WI38 (cell line): ENCODE results near the gene EIF2D.

ENCODE experiments used
- H3K4me3 ChIP-seq: 2 replicates; pipeline ENCODE4 v1.5.1; 2011; ENCODE audit warnings: low read depth, mild to moderate bottlenecking, control low read depth, low read length
- TF ChIP-seq, protein P1 (sequence below): IDR thresholded peaks from 2 replicates; pipeline ENCODE4 v1.5.1; 2012; ENCODE audit warnings: low read depth, mild to moderate bottlenecking, control low read depth, low read length

EIF2D gene, protein sequence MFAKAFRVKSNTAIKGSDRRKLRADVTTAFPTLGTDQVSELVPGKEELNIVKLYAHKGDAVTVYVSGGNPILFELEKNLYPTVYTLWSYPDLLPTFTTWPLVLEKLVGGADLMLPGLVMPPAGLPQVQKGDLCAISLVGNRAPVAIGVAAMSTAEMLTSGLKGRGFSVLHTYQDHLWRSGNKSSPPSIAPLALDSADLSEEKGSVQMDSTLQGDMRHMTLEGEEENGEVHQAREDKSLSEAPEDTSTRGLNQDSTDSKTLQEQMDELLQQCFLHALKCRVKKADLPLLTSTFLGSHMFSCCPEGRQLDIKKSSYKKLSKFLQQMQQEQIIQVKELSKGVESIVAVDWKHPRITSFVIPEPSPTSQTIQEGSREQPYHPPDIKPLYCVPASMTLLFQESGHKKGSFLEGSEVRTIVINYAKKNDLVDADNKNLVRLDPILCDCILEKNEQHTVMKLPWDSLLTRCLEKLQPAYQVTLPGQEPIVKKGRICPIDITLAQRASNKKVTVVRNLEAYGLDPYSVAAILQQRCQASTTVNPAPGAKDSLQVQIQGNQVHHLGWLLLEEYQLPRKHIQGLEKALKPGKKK

DNA sequence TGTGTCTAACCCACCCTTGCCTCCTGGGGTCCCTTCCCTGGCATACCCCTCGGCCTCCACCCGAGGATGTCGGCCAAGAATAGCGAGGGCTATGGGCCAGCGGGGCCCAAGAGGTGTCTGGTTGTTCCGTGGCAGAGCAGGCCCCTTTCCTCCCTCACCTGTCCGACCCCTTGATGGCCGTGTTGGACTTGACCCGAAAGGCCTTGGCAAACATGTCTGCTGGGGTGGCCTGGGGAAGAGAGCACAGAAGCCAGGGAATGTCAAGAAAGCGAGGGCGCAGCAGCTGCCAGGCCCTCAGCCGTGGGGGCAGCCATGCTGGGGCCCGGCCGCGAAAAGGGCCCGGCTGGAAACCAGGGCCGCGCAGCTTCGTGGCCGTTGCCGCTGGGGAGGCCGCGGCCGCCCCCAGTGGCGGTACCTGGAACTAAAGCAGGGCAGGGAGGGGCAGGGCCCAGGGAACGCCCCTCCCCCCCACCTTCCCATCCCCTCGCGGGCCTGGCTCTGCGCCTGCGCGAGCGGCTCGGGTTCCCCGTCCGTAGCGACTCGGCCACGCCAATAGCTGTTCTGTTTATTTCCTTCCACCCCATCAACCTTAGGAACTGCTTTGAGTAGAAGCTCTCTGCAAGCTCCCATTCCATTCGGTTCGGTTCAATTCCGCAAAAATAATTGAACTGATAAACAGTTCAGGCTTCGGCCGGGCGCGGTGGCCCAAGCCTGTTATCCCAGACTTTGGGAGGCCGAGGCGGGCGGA is at the start of gene EIF2D:
EIF2D (minus strand) TSS at position 337 of the 748 bp plus-strand sequence; CDS start at position 214, 123 bp downstream.
- H3K4me3 ChIP-seq: peak within 1 kb of the TSS; percentile 93
- TF ChIP-seq, protein P1, sequence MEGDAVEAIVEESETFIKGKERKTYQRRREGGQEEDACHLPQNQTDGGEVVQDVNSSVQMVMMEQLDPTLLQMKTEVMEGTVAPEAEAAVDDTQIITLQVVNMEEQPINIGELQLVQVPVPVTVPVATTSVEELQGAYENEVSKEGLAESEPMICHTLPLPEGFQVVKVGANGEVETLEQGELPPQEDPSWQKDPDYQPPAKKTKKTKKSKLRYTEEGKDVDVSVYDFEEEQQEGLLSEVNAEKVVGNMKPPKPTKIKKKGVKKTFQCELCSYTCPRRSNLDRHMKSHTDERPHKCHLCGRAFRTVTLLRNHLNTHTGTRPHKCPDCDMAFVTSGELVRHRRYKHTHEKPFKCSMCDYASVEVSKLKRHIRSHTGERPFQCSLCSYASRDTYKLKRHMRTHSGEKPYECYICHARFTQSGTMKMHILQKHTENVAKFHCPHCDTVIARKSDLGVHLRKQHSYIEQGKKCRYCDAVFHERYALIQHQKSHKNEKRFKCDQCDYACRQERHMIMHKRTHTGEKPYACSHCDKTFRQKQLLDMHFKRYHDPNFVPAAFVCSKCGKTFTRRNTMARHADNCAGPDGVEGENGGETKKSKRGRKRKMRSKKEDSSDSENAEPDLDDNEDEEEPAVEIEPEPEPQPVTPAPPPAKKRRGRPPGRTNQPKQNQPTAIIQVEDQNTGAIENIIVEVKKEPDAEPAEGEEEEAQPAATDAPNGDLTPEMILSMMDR: peak; percentile 94

DNA sequence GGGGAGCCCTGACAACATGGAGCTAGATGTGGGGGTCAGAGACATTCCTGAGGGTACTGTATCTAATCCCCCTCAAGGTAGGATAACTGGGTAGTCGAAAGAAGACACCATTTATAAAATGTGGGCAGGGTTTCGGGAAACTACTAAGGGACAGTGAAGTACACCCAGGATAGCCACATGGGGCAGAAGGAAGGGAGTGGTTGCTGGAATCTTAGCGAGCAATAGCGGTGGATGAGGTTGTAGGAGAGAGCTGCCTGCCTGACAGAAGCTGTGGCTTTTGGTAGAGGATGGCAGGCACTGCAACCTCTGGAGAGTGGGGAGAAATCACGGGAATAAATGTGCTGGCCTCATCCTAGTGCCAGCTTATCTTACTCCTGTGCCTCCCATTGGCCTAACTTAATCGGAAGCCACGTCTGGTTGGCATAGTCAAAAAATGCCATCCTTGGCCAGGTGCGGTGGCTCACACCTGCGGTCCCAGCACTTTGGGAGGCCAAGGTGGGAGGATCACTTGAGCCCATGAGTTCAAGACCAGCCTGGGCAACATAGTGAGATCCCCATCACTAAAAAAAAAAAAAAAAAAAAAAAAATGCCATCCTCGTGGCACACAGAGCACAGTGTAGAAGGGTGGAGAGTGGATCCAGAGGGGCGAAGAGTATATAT is 49.0 kb upstream of the EIF2D start:
- no peak overlapping the region for H3K4me3 ChIP-seq
- TF ChIP-seq, protein P1: no peak

DNA sequence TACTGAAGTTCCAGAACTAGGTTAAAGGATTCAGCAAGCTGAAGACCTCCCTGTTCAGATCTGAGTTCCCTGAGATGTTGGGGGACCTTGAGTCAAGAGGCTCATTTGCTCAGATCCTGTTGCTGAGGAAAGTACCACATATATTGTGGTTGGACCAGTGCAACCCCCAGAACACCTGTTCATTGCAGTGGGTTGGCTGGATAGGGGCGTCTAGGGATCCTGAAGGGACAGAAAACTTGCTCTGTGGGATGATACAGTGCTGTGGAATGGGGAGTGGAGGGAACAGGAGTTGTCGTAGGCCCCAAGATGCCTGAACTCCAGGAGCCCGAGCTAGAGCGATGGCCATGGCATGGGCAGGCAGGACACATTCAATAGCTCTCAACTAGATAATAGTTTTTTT is 47.9 kb upstream of the EIF2D start:
- H3K4me3 ChIP-seq: no peak overlapping the region
- TF ChIP-seq, protein P1: no peak

DNA sequence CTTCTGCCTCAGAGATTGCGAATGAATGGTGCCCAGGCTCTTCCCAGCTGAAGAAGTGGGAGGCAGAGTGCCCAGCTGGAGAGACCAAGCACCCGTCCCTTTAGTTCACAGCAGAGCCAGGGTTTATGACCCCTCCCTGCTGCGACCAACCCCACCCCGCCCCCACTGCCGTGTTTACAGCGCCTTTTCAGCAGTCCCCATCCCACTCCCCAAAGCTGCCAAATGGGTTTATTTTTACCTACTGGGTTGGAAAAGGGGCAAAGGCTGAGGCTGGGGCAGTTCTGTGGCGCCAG is 46.7 kb upstream of the EIF2D start:
- H3K4me3 ChIP-seq: no peak overlapping the region
- TF ChIP-seq, protein P1: no peak

DNA sequence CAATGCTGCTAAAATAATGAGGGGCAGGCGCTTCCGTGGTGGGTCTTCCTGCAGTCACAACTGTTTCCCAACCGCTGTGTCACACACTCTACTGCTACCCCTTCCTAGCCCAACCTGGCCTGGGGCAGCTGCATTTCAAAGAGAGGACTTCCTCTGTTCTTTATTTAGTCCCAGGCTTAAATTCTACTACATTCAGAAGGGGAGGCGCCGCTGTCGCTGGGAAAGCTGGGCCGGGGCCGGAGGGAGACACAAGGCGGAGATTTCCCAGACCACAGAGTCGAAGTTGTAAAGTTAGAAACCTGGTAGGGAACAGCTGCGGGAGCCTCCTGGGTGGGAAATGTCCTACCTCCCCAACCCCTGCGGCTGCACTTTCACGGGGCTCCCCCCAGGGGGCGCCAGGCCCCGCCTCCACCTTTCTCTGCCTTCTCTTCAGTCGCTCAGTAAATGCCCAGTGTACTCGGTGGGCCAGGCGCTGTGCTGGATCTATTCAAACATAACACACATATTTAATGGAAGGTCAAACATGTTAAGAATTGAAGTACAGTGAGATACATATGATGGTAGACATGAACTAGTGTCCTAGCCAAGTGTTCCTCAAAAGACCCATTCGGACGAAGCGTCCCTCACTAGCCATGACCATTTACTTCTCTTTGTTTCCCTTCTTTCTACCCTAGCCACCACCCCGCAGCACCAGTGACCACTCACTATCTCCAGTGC is 46.2 kb upstream of the EIF2D start:
- no peak overlapping the region for H3K4me3 ChIP-seq
- TF ChIP-seq, protein P1: peak; percentile 85

DNA sequence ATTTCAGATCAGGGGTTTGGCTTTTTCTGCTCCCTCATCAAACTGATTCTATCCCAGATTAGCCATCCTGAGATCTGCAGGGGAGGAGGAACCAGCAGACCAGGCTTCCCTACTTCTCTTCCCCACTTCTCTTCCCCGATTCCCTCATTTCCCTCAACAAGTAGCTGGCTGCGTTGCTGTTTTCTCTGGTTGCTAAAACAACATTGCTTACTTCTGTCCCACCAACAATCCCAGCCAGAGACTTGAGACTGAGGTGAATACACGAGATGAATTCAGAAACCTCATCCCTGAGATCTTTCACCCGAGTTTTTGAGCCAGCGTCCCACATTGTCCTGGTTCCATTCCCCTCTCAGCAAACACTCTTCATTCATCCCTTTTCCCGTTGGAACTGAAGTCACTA is 45.5 kb upstream of the EIF2D start:
- TF ChIP-seq, protein P1: no peak
- no peak overlapping the region for H3K4me3 ChIP-seq
